Neuron (in vitro differentiated cells): ENCODE data around the gene EIF4H.
"Not testable (repeated sequence)": the region's sequence is repeated elsewhere in the genome, so short reads cannot be mapped to it uniquely, and the experiment has no call there.

Experiments used
- H2AFZ ChIP-seq: one replicate; pipeline ENCODE4 v1.6.1; 2013; ENCODE audit warnings: low read depth, mild to moderate bottlenecking, inconsistent platforms, low read length, moderate library complexity
- H3K27me3 ChIP-seq: one replicate; pipeline ENCODE4 v1.6.1; 2013; ENCODE audit warnings: low read length; ENCODE audit not compliant: insufficient read depth
- H3K36me3 ChIP-seq: one replicate; pipeline ENCODE4 v1.6.1; 2013; ENCODE audit warnings: low read length; ENCODE audit not compliant: insufficient read depth
- H3K4me1 ChIP-seq: one replicate; pipeline ENCODE4 v1.6.1; 2013; ENCODE audit warnings: low read length; ENCODE audit not compliant: insufficient read depth
- H3K4me3 ChIP-seq: 2 replicates; pipeline ENCODE4 v1.5.1; 2013; ENCODE audit warnings: mild to moderate bottlenecking, low read length, moderate library complexity
- H3K9me3 ChIP-seq: one replicate; pipeline ENCODE4 v1.6.1; 2013; ENCODE audit warnings: low read length

EIF4H gene

DNA sequence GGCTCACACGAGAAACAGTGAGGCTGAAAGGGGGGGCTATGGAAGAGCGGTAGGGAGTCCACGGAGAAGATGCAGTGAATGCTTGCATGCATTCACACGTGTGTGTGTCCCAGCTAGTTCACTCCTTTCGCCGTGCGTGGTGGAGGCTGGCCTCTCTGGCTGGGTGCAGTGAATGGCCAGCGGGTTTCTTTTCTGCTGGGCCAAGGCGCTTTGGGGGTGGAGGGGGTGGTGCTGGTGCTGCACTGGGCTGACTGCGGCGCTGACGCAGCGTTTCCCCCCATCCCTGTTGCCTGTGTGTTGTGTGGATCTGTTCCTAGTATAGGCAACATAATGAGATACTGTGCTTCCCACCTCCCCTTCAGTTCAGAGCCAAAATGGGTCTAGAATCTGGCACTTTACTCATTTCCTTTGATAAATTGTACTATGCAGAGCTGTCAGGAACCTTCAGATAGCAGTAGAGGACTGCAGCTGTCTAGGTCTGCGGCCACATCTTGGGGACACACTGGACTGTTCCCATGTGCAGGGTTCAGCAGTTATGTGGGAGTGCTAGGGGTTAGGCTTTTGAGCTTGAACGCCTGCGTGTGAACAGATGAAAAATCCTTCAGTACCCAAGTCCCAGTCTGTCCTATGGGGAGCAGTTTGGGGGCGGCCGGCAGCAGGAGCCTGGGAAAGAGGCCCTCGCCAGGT, 22.0 kb downstream of the EIF4H start:
- peaks cover 47% of the 10 kb centered on the region for H3K36me3 ChIP-seq
- H3K4me3 ChIP-seq, H3K4me1 ChIP-seq, H3K27me3 ChIP-seq, H3K9me3 ChIP-seq, H2AFZ ChIP-seq: not testable (repeated sequence)

DNA sequence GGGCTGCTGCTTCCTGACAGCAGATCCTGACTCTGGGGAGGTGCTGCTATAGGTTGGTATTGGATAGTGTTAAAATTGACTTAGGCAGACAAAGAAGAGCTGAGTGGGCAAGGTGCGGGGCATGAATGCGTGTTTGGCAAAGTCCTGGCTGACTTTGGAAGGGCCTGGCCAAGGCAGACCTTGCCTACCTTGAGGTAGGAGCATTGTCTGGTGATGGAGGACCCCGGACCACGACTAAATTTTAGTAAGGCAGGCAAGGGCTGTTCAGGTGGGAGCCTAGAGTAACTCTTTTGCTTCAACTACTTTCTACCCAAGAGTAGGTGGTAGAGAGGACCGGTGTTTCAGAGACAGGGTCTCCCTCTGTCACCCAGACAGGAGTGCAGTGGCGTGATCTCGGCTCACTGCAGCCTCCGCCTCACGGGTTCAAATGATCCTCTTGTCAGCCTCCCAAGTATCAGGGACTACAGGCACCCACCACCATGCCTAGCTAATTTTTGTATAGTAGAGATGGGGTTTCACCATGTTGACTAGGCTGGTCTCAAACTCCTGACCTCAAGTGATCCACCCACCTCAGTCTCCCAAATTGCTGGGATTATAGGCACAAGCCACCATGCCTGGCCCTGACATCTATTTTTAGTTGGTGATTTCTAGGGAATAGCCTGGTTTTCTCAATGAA, 23.4 kb downstream of the EIF4H start:
- Histone ChIP-seq H3K27me3 (no peaks in the 10 kb centered on the region), H3K4me1 (no peaks in the 10 kb centered on the region), H3K4me3 (no peak overlapping the region), H2AFZ (no peak overlapping the region), H3K36me3 (peaks cover 35% of the 10 kb centered on the region), H3K9me3 (no peaks in the 10 kb centered on the region)

DNA sequence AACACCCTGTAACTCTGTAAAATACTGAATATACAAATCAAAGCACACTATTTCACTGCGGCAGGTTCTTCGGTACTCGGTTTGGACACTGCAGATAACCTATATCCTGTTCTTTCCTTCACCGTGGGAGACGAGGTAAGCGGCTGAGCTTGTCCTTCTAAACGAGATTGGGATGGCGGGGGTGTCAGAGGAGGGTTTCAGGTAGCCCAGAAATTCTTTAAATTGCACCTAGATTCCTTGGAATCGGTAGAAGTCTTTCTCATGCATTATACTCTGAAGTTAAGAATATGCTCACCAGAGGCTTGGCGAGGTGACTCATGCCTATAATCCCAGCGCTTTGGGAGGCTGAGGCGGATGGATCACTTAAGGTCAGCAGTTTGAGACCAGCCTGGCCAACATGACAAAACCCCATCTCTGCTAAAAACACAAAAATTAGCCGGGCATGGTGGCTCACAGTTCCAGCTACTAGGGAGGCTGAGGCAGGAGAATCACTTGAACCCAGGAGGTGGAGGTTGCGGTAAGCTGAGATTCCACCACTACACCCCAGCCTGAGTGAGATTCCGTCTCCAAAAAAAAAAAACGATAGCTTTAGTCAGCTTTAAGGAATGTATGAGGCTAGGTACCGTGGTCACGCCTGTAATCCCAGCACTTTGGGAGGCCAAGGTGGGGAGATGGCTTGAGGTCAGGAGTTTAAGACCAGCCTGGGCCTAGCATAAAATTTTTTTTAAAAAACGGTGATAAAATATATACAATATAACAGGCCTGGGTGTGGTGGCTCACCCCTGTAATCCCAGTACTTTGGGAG, 25.6 kb downstream of the EIF4H start:
- H3K36me3 ChIP-seq: peaks cover 14% of the 10 kb centered on the region
- no peak overlapping the region for H3K4me3 ChIP-seq
- no peaks in the 10 kb centered on the region for H3K4me1 ChIP-seq
- H3K9me3 ChIP-seq: no peaks in the 10 kb centered on the region
- H2AFZ ChIP-seq: no peak overlapping the region
- H3K27me3 ChIP-seq: no peaks in the 10 kb centered on the region

DNA sequence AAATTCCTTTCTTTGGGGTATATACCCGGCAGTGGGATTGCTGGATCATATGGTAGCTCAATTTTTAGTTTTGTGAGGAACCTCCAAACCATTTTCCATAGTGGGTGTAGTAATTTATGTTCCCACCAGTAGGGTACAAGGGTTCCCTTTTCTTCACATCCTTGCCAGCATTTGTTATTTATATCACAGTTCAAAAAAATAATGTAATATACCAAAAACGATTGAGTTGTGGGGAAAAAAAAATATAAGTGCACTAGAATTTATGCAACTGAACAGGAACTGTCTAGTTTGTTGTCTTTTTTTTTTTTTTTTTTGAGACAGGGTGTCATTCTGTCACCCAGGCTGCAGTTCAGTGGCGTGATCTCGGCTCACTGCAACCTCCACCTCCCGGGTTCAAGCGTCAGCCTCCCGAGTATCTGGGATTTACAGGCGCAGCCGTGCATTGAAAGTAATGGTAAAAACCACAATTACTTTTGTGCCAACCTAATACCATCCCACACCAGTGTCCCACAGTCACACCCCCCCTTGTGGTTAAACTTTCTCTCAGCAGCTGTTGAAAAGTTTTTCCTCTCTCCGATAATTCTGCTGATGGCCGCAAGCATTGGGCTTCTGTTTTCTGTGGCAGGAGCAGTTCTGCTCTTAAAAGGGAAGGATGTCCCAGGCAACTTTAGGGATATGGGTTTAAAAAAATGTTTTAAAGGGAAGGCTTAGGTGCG, 28.8 kb downstream of the EIF4H start:
- no peaks in the 10 kb centered on the region for H3K36me3 ChIP-seq
- no peaks in the 10 kb centered on the region for H3K27me3 ChIP-seq
- no peak overlapping the region for H2AFZ ChIP-seq
- H3K4me1 ChIP-seq: no peaks in the 10 kb centered on the region
- H3K9me3 ChIP-seq: no peaks in the 10 kb centered on the region
- H3K4me3 ChIP-seq: no peak overlapping the region

DNA sequence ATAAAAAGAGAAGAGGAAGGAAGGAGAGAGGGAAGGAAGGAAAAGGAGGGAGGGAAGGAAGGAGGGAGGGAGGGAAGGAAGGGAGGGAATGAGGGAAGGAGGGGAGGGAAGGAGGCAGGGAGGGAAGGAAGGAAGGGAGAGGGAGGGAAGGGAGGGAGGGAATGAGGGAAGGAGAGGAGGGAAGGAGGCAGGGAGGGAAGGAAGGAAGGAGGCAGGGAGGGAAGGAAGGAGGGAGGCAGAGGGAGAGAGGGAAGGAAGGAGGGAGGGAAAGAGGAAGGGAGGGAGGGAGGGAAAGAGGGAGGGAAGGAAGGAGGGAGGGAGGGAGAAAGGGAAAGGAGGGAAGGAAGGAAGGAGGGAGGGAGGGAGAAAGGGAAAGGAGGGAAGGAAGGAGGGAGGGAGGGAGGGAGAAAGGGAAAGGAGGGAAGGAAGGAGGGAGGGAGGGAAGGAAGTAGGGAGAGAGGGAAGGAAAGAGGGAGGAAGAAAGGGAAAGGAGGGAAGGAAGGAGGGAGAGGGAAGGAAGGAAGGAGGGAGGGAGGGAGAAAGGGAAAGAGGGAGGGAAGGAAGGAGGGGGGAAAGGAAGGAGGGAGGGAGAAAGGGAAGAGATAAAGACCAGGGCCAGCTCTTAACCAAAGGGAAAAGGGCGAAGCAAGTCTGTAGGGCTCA, 29.9 kb downstream of the EIF4H start:
- Histone ChIP-seq H3K9me3 (no peaks in the 10 kb centered on the region), H3K36me3 (no peaks in the 10 kb centered on the region), H3K4me1 (no peaks in the 10 kb centered on the region), H3K4me3 (no peak overlapping the region), H3K27me3 (no peaks in the 10 kb centered on the region), H2AFZ (no peak overlapping the region)

DNA sequence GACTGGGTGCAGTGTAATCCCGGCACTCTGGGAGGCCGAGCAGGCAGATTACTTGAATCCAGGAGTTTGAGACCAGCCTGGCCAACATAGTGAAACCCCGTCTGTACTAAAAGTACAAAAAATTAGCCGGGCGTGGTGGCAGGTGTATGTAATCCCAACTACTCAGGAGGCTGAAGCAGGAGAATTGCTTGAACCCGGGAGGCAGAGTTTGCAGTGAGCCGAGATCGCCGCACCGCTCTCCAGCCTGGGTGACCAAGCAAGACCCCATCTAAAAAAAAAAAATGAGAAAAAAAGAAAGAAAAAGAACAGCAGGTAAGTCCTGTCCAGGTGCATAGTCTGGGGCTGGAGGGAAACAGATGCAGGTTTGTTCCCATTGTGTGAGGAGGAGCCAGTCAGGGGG, 31.9 kb downstream of the EIF4H start:
- H3K4me1 ChIP-seq, H3K9me3 ChIP-seq, H2AFZ ChIP-seq, H3K27me3 ChIP-seq, H3K4me3 ChIP-seq, H3K36me3 ChIP-seq: not testable (repeated sequence)

DNA sequence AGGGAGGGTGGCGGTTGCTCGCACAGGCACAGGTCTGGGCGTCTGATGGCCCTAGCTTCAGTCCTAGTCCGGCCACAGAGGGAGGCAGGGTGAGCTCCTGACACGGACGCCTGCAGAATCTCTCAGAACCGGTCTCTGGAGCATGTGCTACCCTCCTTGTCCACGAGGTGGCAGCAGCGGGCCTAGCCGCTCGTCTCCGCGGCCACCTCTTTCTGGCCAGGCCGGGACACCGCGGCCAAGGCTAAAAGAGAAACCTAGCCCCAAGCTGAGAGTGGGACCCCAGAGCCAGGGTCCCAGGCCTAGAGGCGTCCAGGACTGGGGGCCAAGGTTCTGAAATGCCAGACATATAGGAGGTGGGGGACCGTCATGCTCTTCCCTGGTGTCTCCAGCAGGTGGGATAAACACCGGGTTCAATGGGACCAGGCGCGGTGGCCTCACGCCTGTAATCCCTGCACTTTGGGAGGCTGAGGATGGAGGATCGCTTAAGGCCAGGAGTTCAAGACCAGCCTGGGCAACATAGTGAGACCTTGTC, 32.5 kb downstream of the EIF4H start:
- Histone ChIP-seq H3K4me1 (no peaks in the 10 kb centered on the region), H3K27me3 (no peaks in the 10 kb centered on the region), H3K4me3 (no peak overlapping the region), H3K9me3 (no peaks in the 10 kb centered on the region), H2AFZ (no peak overlapping the region), H3K36me3 (no peaks in the 10 kb centered on the region)

DNA sequence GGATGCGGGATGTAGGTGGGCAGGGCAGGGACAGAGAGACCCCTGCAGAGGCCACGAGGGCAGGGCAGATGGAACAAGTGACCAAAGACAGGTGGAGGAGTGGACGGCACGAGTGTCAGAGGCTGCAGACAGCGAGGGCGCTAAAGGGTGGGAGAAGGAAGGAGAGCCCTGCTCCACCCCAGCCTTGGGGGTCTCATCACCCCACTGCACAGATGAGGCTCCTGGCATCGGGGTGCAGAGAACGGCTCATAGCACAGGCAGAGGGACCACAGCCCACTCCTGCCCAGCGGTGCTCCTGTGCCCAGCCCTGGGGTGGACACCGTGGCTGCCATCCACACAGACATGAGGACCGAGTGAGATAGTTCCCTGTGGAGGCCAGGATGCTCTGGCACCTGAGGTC, 33.4 kb downstream of the EIF4H start:
- Histone ChIP-seq H3K27me3 (no peaks in the 10 kb centered on the region), H3K9me3 (no peaks in the 10 kb centered on the region), H3K4me1 (no peaks in the 10 kb centered on the region), H3K4me3 (no peak overlapping the region), H3K36me3 (no peaks in the 10 kb centered on the region), H2AFZ (no peak overlapping the region)

DNA sequence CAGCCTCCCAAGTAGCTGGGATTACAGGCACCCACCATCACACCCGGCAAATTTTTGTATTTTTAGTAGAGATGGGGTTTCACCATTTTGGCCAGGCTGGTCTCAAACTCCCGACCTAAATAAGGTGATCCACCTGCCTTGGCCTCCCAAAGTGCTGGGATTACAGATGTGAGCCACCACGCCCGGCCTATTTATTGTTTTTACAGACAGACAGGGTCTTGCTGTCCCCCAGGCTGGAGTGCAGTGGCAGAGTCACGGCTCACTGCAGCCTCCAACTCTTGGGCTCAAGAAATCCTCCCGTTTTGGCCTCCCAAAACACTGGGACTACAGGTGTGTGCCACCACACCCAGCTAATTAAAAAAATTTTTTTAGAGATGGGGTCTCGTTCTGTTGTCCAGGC, 34.1 kb downstream of the EIF4H start:
- H3K9me3 ChIP-seq, H3K4me3 ChIP-seq, H3K27me3 ChIP-seq, H2AFZ ChIP-seq, H3K36me3 ChIP-seq, H3K4me1 ChIP-seq: not testable (repeated sequence)

DNA sequence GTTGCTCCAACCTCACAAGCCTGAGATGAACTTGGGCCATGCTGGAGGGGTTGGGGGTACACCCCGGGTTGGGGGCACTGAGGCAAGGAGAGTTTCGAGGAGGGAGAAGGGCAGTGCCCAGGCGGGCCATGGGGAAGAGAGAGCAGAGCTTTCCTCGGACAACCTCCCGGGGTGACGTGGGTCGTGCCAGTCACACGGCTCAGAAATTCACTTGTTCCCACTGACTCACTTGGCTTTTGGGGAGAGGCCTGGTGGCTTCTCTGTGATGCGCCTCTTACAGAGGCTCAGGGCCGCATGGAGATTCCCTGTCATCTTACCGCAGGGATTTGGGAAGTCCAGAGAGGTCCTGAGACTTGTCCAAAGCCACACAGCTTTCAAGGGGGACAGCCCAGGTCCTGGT, 38.5 kb downstream of the EIF4H start:
- H2AFZ ChIP-seq: no peak overlapping the region
- no peaks in the 10 kb centered on the region for H3K4me1 ChIP-seq
- no peak overlapping the region for H3K4me3 ChIP-seq
- no peaks in the 10 kb centered on the region for H3K9me3 ChIP-seq
- H3K36me3 ChIP-seq: no peaks in the 10 kb centered on the region
- H3K27me3 ChIP-seq: no peaks in the 10 kb centered on the region

DNA sequence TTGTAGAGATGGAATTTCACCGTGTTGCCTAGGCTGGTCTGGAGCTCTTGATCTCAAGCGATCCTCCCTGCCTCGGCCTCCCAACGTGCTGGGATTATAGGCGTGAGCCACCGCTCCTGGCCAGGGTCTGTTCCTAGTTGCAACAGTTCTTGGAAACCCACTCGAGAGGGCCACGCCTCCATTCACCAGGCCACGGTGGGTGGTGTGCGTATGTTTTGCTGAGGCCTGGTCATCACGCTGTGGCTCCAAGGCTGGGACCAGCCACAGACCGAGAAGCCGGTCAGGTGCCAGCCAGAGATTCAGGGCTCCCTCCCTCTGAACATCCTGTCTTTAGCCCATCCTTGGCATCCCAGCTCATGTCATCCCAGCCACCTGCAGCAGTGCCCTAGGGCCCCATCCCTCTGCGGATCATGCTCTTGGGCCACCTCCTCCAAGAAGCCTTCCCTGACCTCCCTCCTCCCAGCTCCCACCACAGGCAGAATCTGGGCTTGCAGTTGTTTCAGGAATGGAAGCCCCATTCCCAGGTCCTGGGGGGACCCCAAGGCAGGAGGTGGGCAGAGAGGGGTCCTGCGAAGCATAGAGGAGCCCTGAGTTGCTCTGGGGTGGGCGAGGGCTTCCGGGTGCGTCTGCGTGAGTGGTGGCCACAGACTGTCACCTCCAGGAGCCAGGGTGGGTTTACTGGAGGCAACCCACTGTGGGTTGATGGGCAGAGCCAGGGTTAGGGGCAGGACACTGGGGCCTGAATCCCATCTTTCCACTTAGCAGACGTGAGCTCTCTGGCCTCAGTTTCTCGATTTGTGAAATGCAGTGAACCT, 40.9 kb downstream of the EIF4H start:
- Histone ChIP-seq H3K4me1 (no peaks in the 10 kb centered on the region), H3K4me3 (no peak overlapping the region), H3K9me3 (no peaks in the 10 kb centered on the region), H2AFZ (no peak overlapping the region), H3K27me3 (no peaks in the 10 kb centered on the region), H3K36me3 (no peaks in the 10 kb centered on the region)

DNA sequence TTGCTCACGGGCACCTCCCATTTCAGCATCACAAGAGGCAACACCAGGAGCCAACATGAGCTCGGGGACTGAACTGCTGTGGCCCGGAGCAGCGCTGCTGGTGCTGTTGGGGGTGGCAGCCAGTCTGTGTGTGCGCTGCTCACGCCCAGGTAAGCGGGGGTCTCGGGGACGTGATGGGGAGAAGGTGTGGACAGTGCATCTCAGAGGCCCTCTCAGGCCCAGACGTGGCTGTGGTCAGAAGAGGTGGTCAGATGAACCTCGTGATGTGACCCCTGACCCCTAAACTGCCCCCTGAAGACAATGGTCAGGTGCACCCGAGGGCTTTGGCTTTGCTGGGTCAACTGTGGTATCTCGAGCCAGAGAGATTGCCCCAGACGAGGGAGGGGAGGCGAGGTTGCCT, 41.8 kb downstream of the EIF4H start:
- Histone ChIP-seq H2AFZ (no peak overlapping the region), H3K36me3 (no peaks in the 10 kb centered on the region), H3K27me3 (no peaks in the 10 kb centered on the region), H3K4me1 (no peaks in the 10 kb centered on the region), H3K4me3 (no peak overlapping the region), H3K9me3 (no peaks in the 10 kb centered on the region)
